Tibial nerve (tissue), 4 donors: ENCODE measurements around the gene MORN1. TPM values are rescaled to one million over a fixed set of nuclear protein-coding genes. Genes with fewer than 3 reads are reported as not detected.
A peak's percentile ranks its signal among the peaks of the same experiment; 100 is the strongest.
"Not testable (repeated sequence)": the region's sequence is repeated elsewhere in the genome, so short reads cannot be mapped to it uniquely, and the experiment has no call there.

Experiments
- DNase-seq, 2 donors: peaks; one replicate each; pipeline ENCODE4 v3.0.0-alpha.2; 2019; ENCODE audit warnings: low spot score in 2 of 2
- H3K27ac ChIP-seq, 4 donors: fragments of 200-600 bp; sonication (generic) in 3 of 4; one replicate each; pipeline ENCODE4 v1.5.1; 2017 to 2019; ENCODE audit warnings: mild to moderate bottlenecking in 1 of 4
- H3K27me3 ChIP-seq, 2 donors: fragments of 200-600 bp; sonication (generic) in 1 of 2; one replicate each; pipeline versions ENCODE4 v1.5.1 to v1.6.0; 2017 to 2019
- H3K36me3 ChIP-seq, 3 donors: fragments of 200-600 bp; sonication (generic); one replicate each; pipeline ENCODE4 v1.5.1; 2018 to 2019
- H3K4me1 ChIP-seq, 4 donors: fragments of 200-600 bp; sonication (generic) in 3 of 4; one replicate each; pipeline ENCODE4 v1.5.1; 2017 to 2019
- H3K4me3 ChIP-seq, 4 donors: fragments of 200-600 bp; sonication (generic) in 3 of 4; one replicate each; pipeline ENCODE4 v1.5.1; 2017 to 2019; ENCODE audit warnings: mild to moderate bottlenecking in 1 of 4, moderate library complexity in 1 of 4
- H3K9me3 ChIP-seq, 4 donors: fragments of 200-600 bp; sonication (generic) in 3 of 4; one replicate each; pipeline ENCODE4 v1.5.1; 2017 to 2019
- CTCF ChIP-seq, 5 experiments: fragments of 200-600 bp in 3 of 5; fragments of 450-650 bp in 2 of 5; sonication (generic) in 3 of 5; IDR thresholded peaks; one replicate each; pipeline ENCODE4 v1.5.1; 2016 to 2019; ENCODE audit warnings: antibody characterized with exemption in 5 of 5, mild to moderate bottlenecking in 3 of 5, moderate library complexity in 2 of 5
- EP300 ChIP-seq, 2 donors: sonication (generic); formaldehyde crosslinking; IDR thresholded peaks; one replicate each; pipeline ENCODE4 v1.6.1; 2017; ENCODE audit warnings: antibody characterized with exemption in 2 of 2, mild to moderate bottlenecking in 1 of 2
- POLR2A ChIP-seq, 2 donors: fragments of 450-650 bp; IDR thresholded peaks; one replicate each; pipeline ENCODE4 v1.6.1; 2017; ENCODE audit warnings: antibody characterized with exemption in 2 of 2, mild to moderate bottlenecking in 2 of 2, moderate library complexity in 2 of 2
- WGBS, 2 donors: methylation state at CpG; one replicate each; pipeline ENCODE4 v1.1.5; 2018; 5-methylcytosine and 5-hydroxymethylcytosine counted together
- total RNA-seq, 4 donors: library from RNA; depleted of rRNA; stranded (reverse); fragments of >200 nt; gene quantifications; one replicate each; pipeline ENCODE4 v1.1.0, GENCODE V29; 2016

MORN1 gene
- 10 to 100 TPM in 3 of 4 donors, 1 to 10 TPM in 1; 8.7 to 21.9 (median 16.1) TPM for total RNA-seq

DNA sequence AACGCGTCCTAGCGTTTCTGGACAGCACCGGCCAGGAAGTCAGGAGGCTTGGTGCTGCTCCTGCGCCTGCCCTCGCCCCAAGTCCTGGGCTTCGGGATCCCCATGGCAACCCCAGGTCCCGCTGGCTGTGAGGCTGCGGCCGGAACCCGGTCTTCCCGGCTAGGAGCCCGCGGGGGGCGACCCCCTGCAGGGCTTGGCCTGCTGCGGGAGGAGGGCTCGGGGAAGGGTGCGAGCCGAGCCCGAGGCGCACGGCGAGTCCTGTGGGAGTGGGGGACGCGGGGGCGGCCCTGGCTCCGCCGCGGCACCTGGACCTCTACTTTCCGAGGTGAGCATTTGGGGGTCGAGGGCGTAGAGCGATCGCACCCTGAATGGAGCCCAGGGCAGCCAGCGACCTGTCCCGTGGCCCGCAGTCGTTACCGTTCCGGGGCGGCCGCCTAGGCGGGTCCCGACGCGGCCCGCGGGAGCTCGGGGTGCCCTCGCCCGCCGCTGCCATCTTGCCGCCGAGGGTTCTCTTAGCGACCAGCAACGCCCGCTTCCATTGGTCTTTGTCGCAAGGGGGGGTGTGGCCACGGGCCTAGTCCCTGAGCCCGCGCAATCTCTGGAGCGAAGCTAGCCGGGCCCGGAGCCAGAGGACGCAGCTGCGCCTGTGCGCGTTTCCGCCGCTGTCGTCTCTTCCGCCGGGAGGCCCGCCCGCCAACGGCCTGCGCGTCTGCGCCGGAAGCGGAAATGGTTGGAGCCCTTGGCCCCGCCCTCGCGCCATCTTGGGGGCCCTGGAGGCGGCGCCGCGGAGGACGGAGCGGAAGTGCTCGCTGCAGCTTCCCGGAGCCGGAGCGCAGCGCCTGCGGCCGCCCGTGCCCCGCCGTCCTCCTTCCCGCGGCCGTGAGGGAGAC is at the start of gene MORN1, which contains the start of gene RER1:
Gene MORN1, minus strand, starts transcription at position 514 of the 890 bp plus-strand sequence. Its CDS starts 21 bp downstream, at position 493.
Gene RER1, plus strand, starts transcription at position 801 of the 890 bp plus-strand sequence. CDS start 3,950 bp downstream, outside the sequence.
- peaks cover 0 to 50% (median 0%) of the 10 kb centered on the region in 3 donors for H3K36me3 ChIP-seq
- peak within 1 kb of the TSS; percentile 72 to 89 (median 82) for H3K27ac ChIP-seq
- DNase-seq = peak; percentile 97
- no peaks in the 10 kb centered on the region for H3K27me3 ChIP-seq
- H3K4me1 ChIP-seq = peaks cover 0 to 49% (median 18%) of the 10 kb centered on the region in 4 donors
- no peaks in the 10 kb centered on the region for H3K9me3 ChIP-seq
- TF ChIP-seq EP300 (IDR thresholded peaks at IDR 0.05) (peak; percentile 86 to 99), CTCF (IDR thresholded peaks at IDR 0.05) (peak in 2 of 5 experiments; percentile 13 to 52), POLR2A (IDR thresholded peaks at IDR 0.05) (peak; percentile 47 to 82)
- H3K4me3 ChIP-seq = peak within 1 kb of the TSS; percentile 49 to 87 (median 82)
- 0 to 1% methylated on average over 24 to 31 of the region's 103 CpGs for WGBS, 2 donors

- H3K9me3 ChIP-seq, DNase-seq, H3K36me3 ChIP-seq, H3K27ac ChIP-seq, H3K4me3 ChIP-seq, H3K4me1 ChIP-seq: not testable (repeated sequence)
- H3K27me3 ChIP-seq = peaks cover 0 to 55% of the 10 kb centered on the region in 2 donors
- WGBS, 2 donors = 94% methylated on average over 23 of the region's 23 CpGs
These were observed 49.0 kb upstream of the MORN1 start for GRCh38 chr1:2440346-2440745.

DNA sequence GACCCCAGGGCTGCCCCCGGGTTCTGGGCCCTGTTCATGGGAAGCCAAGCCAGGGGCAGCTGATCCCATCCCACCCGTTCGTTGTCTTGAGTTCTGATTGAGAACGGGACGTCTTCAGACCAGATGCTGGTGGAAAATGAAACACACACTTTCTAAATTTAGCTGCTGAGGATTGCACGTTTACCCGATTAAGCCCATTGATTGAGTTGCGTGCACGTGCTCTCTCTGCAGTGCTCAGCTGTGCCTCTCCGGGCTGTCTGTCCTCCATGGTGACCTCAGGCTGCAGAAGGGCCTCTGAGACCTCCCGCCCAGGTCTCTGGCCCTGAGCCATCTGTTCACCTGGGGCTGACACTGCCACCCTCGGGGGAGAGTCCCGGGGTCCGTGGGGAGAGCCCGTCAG is 48.0 kb upstream of the MORN1 start:
- H3K27ac ChIP-seq = no peak overlapping the region
- H3K4me1 ChIP-seq = peaks cover 0 to 6% (median 0%) of the 10 kb centered on the region in 4 donors
- TF ChIP-seq EP300 (IDR thresholded peaks at IDR 0.05) (no peak), POLR2A (IDR thresholded peaks at IDR 0.05) (no peak), CTCF (IDR thresholded peaks at IDR 0.05) (no peak)
- WGBS, 2 donors = 69 to 77% methylated on average over 15 of the region's 15 CpGs
- peaks cover 0 to 55% of the 10 kb centered on the region in 2 donors for H3K27me3 ChIP-seq
- H3K4me3 ChIP-seq = no peak overlapping the region
- DNase-seq = no peak
- H3K9me3 ChIP-seq = no peaks in the 10 kb centered on the region
- no peaks in the 10 kb centered on the region for H3K36me3 ChIP-seq

DNA sequence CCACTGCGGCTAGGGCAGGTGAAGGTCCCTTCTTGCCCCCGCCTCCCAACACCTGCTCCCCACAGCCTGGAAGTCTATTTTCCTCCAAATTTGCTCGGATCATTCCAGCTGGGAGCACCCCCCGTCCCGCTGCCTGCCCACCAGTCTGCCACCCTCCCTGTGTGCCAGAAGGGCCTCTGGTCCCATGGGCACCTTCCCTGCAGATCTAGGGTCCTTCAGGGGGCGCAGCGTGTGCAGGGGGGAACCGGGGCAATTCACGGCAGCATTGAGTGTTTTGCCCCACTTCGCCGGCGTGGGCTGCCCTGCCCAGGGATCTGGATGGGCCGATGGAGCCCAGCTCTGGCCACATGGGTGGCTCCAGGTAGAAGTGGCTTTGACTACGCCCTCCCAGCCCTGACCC is 47.3 kb upstream of the MORN1 start:
- no peak overlapping the region for H3K4me3 ChIP-seq
- H3K27ac ChIP-seq = no peak overlapping the region
- TF ChIP-seq EP300 (IDR thresholded peaks at IDR 0.05) (no peak), POLR2A (IDR thresholded peaks at IDR 0.05) (no peak), CTCF (IDR thresholded peaks at IDR 0.05) (no peak)
- no peak for DNase-seq
- peaks cover 0 to 57% of the 10 kb centered on the region in 2 donors for H3K27me3 ChIP-seq
- H3K9me3 ChIP-seq = no peaks in the 10 kb centered on the region
- peaks cover 0 to 6% (median 0%) of the 10 kb centered on the region in 4 donors for H3K4me1 ChIP-seq
- 88 to 89% methylated on average over 13 to 14 of the region's 14 CpGs for WGBS, 2 donors
- H3K36me3 ChIP-seq = no peaks in the 10 kb centered on the region

- H3K4me3 ChIP-seq = no peak overlapping the region
- peaks cover 0 to 2% (median 0%) of the 10 kb centered on the region in 4 donors for H3K4me1 ChIP-seq
- H3K36me3 ChIP-seq = no peaks in the 10 kb centered on the region
- no peaks in the 10 kb centered on the region for H3K9me3 ChIP-seq
- peaks cover 0 to 60% of the 10 kb centered on the region in 2 donors for H3K27me3 ChIP-seq
- no peak for DNase-seq
- TF ChIP-seq EP300 (IDR thresholded peaks at IDR 0.05) (no peak), CTCF (IDR thresholded peaks at IDR 0.05) (no peak), POLR2A (IDR thresholded peaks at IDR 0.05) (no peak)
- H3K27ac ChIP-seq = no peak overlapping the region
- 63 to 70% methylated on average over 2 to 14 of the region's 15 CpGs for WGBS, 2 donors
These were observed 46.7 kb upstream of the MORN1 start for GRCh38 chr1:2438038-2438437.
